Pancreas (tissue), 10 donors: ENCODE results near the gene TCL1B. TPM values are rescaled to one million over a fixed set of nuclear protein-coding genes. Genes with fewer than 3 reads are reported as not detected.
A peak's percentile ranks its signal among the peaks of the same experiment; 100 is the strongest.

Experiments used
- ATAC-seq, 4 donors: fragments of 200-7000 bp; cut with Tn5 transposase; one replicate each; pipeline versions ENCODE4 v1.8.0 to v1.9.1; 2020; ENCODE audit warnings: mild to moderate bottlenecking in 4 of 4, moderate library complexity in 4 of 4
- DNase-seq, 6 donors: peaks; one replicate each; pipeline ENCODE4 v3.0.0-alpha.2; 2020
- FAIRE-seq: peaks from 2 replicates; lab custom pipeline; 2012; peaks lifted over from hg19 to GRCh38; lab: Jason Lieb, UNC
- H3K27ac ChIP-seq, 4 donors: fragments of 200-600 bp; sonication (generic); 1 replicate in 3 of 4; 2 replicates in 1 of 4; pipeline versions ENCODE4 v1.5.0 to v1.8.0; 2020
- H3K27me3 ChIP-seq, 4 donors: fragments of 200-600 bp; one replicate each; pipeline ENCODE4 v1.8.0; 2021
- H3K36me3 ChIP-seq, 3 donors: fragments of 200-600 bp; sonication (generic) in 1 of 3; one replicate each; pipeline versions ENCODE4 v1.5.0 to v1.8.0; 2020 to 2021
- H3K4me1 ChIP-seq, 3 donors: fragments of 200-600 bp; one replicate each; pipeline ENCODE4 v1.8.0; 2021
- H3K4me3 ChIP-seq, 4 donors: fragments of 200-600 bp; sonication (generic) in 2 of 4; one replicate each; pipeline versions ENCODE4 v1.5.0 to v1.8.0; 2020 to 2021
- H3K9me3 ChIP-seq, 4 donors: fragments of 200-600 bp; one replicate each; pipeline ENCODE4 v1.8.0; 2021
- CTCF ChIP-seq, 4 donors: fragments of 200-600 bp; sonication (generic) in 3 of 4; IDR thresholded peaks; one replicate each; pipeline versions ENCODE4 v1.5.0 to v1.8.0; 2021; ENCODE audit warnings: antibody characterized with exemption in 4 of 4
- WGBS, 2 donors: extraction: QIAGEN DNeasy Blood & Tissue Kit; methylation state at CpG; one replicate each; pipeline ENCODE4 v1.1.7; 2013; 5-methylcytosine and 5-hydroxymethylcytosine counted together
- intact Hi-C, 3 donors: fragments of 100-400 bp; cut with DNase I; formaldehyde crosslinking; loops; one replicate each; pipeline versions ENCODE4 v1.11.1 to v1.14.2; 2022
- polyA plus RNA-seq, 2 donors: library from polyadenylated mRNA; stranded (reverse); fragments of 200-250 nt; gene quantifications; one replicate each; pipeline ENCODE4 v1.2.3, GENCODE V29; 2013
- total RNA-seq, 6 donors: library from RNA; stranded (reverse); fragmentation: NEBNext Ultra II Directional in 4 of 6; extraction: Animal tissue kit (Norgen Biotek cat#: 25700) in 4 of 6; gene quantifications; one replicate each; pipeline versions ENCODE4 v1.2.1 to v1.2.4, GENCODE V29; 2021 to 2023
- donor health status: healthy with polysubstance abuse.
- donor health status: DM: no; HTN: no; CAD: no; lungs with moderate emphysema.
- donor health status: DM: no; HTN: no; CAD: no.
- donor health status: control.
- donor health status: control.
- donor health status: Bipolar disorder and iron deficiency.
- donor health status: DM: yes; HTN: yes; CAD: no.
- donor health status: DM: no; HTN: no; CAD: no.
- donor health status: DM: no; HTN: no; CAD: no.
- donor health status: DM: yes; HTN: yes; CAD: no.

Gene TCL1B
- total and polyA plus RNA-seq, 8 donors, result not detected

GRCh38 chr14:95649230-95649629, 37.0 kb upstream of the TCL1B start:
- FAIRE-seq (no peak), DNase-seq (no peak)
- 67 to 69% methylated on average over 7 of the region's 7 CpGs for WGBS, 2 donors

DNA sequence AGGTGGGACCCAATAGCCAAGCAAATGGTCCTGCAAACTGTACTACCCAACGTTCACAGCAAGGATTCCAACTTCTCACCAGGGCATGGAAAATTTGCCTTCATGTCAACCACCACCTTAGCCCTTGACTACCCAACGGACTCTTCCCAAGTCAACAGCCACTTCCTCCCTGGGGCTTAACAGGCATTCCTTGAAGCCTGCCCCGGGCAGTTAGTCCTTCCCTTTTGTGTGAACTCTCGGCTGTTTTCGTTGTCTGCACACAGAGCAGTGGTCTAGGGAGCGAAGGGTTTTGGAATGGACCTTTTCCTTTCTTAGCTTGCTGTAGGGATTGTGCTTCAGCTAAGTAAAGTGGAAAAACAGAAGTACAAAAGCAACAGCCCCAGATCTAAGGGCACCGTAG, 35.2 kb upstream of the TCL1B start:
- TF ChIP-seq CTCF (IDR thresholded peaks at IDR 0.05), result no peak
- Histone ChIP-seq H3K9me3 (no peaks in the 10 kb centered on the region), H3K36me3 (no peaks in the 10 kb centered on the region), H3K4me3 (no peak overlapping the region), H3K27me3 (no peaks in the 10 kb centered on the region), H3K27ac (no peak overlapping the region), H3K4me1 (peaks cover 0 to 7% (median 3%) of the 10 kb centered on the region in 3 donors)
- intact Hi-C loops, result no loop called here
- FAIRE-seq, result no peak
- ATAC-seq, result no peak
- WGBS, 2 donors, result 78 to 85% methylated on average over 7 of the region's 7 CpGs
- no peak for DNase-seq

More at GRCh38 chr14:95649230-95649629, 37.0 kb upstream of the TCL1B start:
- H3K4me3 ChIP-seq, result no peak overlapping the region
- TF ChIP-seq CTCF (IDR thresholded peaks at IDR 0.05), result no peak
- no peaks in the 10 kb centered on the region for H3K27me3 ChIP-seq
- H3K27ac ChIP-seq, result no peak overlapping the region
- intact Hi-C loops, result no loop called here
- H3K4me1 ChIP-seq, result peaks cover 0 to 7% (median 3%) of the 10 kb centered on the region in 3 donors
- ATAC-seq, result peak in 1 of 4 donors; percentile 16
- no peaks in the 10 kb centered on the region for H3K9me3 ChIP-seq
- H3K36me3 ChIP-seq, result no peaks in the 10 kb centered on the region

GRCh38 chr14:95651821-95652583, 34.2 kb upstream of the TCL1B start:
- FAIRE-seq, result no peak
- intact Hi-C loops, result no loop called here
- TF ChIP-seq CTCF (IDR thresholded peaks at IDR 0.05), result no peak
- WGBS, 2 donors, result 42 to 62% methylated on average over 5 of the region's 5 CpGs
- Histone ChIP-seq H3K27ac (peak overlapping the region in 3 of 4 donors; percentile 19 to 45 (median 42)), H3K36me3 (no peaks in the 10 kb centered on the region), H3K27me3 (no peaks in the 10 kb centered on the region), H3K9me3 (no peaks in the 10 kb centered on the region), H3K4me1 (peaks cover 0 to 7% (median 3%) of the 10 kb centered on the region in 3 donors), H3K4me3 (no peak overlapping the region)
- ATAC-seq, result peak in 2 of 4 donors; percentile 23 to 47
- no peak for DNase-seq

DNA sequence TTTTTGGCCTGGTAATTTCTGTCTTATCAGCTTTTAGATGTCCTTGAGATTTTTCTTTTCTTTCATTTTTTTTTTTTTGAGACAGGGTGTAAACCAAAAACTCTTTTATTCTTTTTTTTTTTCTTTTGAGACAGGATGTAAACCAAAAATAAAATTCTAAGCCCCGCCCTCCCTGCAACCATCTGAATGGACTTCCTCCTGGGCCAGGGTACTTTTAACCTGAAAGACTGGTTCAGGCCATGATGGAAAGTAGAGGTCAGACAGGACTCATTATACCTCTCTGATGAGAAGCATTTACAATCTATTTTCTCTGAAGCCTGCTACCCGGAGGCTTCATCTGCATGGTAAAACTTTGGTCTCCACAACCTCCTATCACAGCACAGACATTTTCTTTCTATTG, 33.5 kb upstream of the TCL1B start:
- H3K27ac ChIP-seq, result peak overlapping the region in 2 of 4 donors; percentile 19 to 42
- no peaks in the 10 kb centered on the region for H3K27me3 ChIP-seq
- DNase-seq (no peak), ATAC-seq (peak; percentile 43 to 67 (median 52)), FAIRE-seq (no peak)
- H3K4me1 ChIP-seq, result peaks cover 0 to 7% (median 3%) of the 10 kb centered on the region in 3 donors
- whole genome bisulfite sequencing, 2 donors, result 76 to 77% methylated on average over 2 of the region's 2 CpGs
- H3K9me3 ChIP-seq, result no peaks in the 10 kb centered on the region
- intact Hi-C loops, result no loop called here
- H3K4me3 ChIP-seq, result no peak overlapping the region
- TF ChIP-seq CTCF (IDR thresholded peaks at IDR 0.05), result no peak
- no peaks in the 10 kb centered on the region for H3K36me3 ChIP-seq

GRCh38 chr14:95655461-95655860, 30.8 kb upstream of the TCL1B start:
- no peak for DNase-seq
- H3K9me3 ChIP-seq, result no peaks in the 10 kb centered on the region
- H3K27ac ChIP-seq, result no peak overlapping the region
- H3K4me3 ChIP-seq, result no peak overlapping the region
- peaks cover 0 to 7% (median 3%) of the 10 kb centered on the region in 3 donors for H3K4me1 ChIP-seq
- 70 to 85% methylated on average over 1 of the region's 1 CpG for WGBS, 2 donors
- H3K36me3 ChIP-seq, result no peaks in the 10 kb centered on the region
- H3K27me3 ChIP-seq, result no peaks in the 10 kb centered on the region
- intact Hi-C loops, result no loop called here
- FAIRE-seq, result no peak
- no peak for TF ChIP-seq CTCF (IDR thresholded peaks at IDR 0.05)
- ATAC-seq, result no peak
